ENCODE data around the gene KRT7.

Gene KRT7

GRCh38 chr12:52211716-52212585 is 21.1 kb upstream of the KRT7 start:
- DNase-seq (ENCODE audit: low read depth) = no peak

GRCh38 chr12:52212701-52213563 is 20.1 kb upstream of the KRT7 start:
- DNase-seq (ENCODE audit: low read depth) = no peak

DNA sequence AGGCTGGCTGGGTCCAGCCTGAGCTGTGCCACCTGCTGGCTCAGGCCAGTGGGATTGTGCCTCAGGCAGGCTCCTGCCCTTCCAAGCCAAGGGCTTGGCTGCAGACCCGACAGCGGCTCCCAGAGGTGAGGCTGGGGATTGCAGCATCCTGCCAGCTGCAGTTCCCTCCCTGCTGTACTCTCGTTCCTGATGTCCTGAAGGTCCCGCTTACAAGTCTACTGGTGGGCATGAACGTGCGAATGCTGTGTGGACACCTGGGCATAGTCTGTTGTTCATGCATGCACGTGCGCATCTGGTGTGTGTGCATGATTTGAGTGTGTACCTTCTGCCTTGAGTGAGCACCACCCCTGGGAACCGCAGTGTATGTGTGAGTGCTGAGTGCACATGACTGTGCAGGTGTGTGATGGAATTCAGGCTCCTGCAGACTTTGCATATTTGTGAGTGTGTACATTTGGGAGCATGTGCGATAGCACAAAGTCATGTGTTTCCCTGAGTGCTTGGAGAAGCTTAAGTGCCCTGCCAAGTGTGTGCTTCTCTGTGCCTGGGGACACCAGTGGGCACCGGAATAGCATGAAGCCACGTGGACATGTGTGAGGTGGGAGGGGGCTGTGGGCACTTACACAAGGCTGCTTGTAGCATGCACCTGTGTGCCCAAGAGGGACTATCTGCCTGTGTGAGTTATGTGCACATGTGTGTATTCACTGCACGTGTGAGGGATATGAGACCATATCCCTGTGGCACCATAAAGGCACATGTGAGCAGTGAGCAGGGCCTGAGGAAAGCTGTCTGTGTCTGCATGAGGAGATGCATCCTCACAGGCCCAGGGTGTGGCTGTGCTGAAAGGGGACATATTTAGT is 19.3 kb upstream of the KRT7 start:
- no peak for DNase-seq (ENCODE audit: low read depth)

GRCh38 chr12:52214421-52214802 is 18.6 kb upstream of the KRT7 start:
- DNase-seq (ENCODE audit: low read depth) = no peak

DNA sequence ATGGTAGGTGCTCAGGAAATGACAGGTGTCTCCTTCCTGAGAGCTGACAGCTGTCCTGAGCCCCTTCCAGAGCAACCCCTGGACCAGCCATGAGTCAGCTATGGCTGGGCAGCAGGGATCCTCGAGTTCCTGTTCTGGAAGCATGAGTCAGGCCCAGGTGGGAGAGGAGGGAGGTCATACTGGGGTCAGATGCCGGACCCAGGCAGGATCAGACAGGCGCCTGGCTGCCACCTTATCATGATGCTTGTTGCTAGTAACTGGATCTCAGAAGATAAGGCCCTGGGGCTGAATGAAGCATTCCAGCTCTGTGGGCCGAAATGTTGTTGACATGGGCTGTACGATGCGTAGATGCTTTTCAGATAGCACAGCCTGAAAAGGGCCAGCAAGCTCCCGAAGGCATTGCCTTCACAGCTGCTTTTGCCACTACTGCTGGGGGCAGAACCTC is 17.4 kb upstream of the KRT7 start:
- no peak for DNase-seq (ENCODE audit: low read depth)

- DNase-seq (ENCODE audit: low read depth) = no peak
These were observed 16.9 kb upstream of the KRT7 start for GRCh38 chr12:52216100-52216499.

DNA sequence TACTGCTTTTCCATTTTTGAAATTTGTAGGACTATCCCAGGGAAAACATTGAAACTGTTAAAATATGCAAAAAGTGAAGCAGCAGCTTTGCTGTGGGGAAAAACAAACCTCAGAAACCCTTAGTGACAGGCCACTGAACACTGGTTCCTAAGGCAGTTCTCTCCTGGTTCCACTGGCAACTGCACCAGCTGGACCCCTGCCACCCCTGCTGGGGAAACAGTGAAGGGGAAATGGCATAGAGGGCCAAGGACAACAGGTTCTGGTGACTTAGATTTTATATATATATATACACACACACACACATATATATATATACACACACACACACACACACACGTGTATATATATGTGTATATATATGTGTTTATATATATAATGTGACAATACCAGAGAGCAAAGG is 16.2 kb upstream of the KRT7 start:
- no peak for DNase-seq (ENCODE audit: low read depth)

- DNase-seq (ENCODE audit: low read depth) = no peak
These were observed 15.8 kb upstream of the KRT7 start for GRCh38 chr12:52217223-52217622.

DNA sequence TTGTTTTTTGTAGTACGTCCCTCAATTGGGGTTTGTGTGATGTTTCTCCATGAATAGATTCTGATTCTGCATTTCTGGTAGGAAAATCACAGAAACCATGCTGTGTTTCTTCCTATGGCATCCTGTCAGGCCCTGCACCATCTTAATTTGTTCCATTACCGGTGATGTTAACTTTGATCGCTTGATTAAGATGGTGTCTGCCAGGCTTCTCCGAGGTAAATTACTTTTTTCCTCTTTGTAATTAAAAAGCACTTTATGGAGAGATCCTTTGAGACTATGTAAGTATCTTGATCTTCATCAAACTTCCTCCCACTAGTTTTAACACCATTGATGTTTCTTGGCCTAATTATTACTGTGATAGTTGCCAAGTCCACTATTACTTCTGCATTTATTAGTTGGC is 15.0 kb upstream of the KRT7 start:
- DNase-seq (ENCODE audit: low read depth) = no peak

DNA sequence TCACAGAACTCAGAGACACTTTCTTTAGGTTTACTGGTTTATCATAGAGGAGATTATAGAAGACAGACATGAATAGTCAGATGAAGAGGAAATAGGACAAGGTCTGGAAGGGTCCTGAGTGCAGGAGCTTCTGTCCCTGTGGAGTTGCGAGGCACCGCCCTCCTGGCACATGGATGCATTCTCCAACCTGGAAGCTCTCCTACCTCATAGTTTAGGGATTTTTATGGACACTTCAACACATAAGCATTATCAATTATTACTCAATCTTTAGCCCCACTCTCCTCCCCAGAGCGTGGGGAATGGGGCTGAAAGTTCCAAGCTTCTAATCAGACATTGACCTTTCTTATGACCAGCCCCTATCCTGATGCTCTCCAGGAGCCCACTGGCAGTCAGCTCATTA is 12.6 kb upstream of the KRT7 start:
- DNase-seq (ENCODE audit: low read depth) = no peak

GRCh38 chr12:52221070-52221781 is 11.8 kb upstream of the KRT7 start:
- DNase-seq (ENCODE audit: low read depth) = no peak

DNA sequence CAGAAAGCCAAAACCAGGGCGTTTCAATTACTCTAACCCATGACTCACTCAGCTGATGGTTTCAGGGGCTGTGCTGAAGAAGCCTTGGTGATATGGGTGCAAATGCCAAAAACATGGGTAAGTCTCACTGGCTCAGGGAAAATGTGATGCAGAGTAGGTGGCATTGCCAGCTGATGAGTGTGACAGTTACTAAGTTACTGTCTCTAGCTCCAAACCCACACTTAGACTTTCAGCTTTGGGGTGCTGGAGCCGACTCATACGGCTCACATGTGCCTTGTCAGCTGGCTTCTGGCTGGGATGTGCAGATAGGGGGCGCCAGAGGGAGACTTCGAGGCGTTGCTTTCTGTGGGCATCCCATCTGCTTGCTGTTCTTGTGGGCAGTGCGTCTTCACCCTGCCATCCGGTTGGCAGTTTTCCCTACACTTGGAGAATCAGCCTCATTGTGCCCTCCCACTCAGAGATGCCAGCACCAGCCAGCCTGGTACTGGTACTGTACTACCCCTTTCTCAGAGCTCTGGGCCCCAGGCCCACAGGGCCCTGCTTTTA is 11.1 kb upstream of the KRT7 start:
- DNase-seq (ENCODE audit: low read depth) = no peak

GRCh38 chr12:52222692-52223091 is 10.4 kb upstream of the KRT7 start:
- no peak for DNase-seq (ENCODE audit: low read depth)

- no peak for DNase-seq (ENCODE audit: low read depth)
These were observed 9.5 kb upstream of the KRT7 start for GRCh38 chr12:52223406-52224039.

GRCh38 chr12:52224151-52224550 is 8.9 kb upstream of the KRT7 start:
- no peak for DNase-seq (ENCODE audit: low read depth)

- no peak for DNase-seq (ENCODE audit: low read depth)
These were observed 7.3 kb upstream of the KRT7 start for GRCh38 chr12:52225752-52226151.

- no peak for DNase-seq (ENCODE audit: low read depth)
These were observed 6.6 kb upstream of the KRT7 start for GRCh38 chr12:52226446-52226845.

- no peak for DNase-seq (ENCODE audit: low read depth)
These were observed 5.4 kb upstream of the KRT7 start for GRCh38 chr12:52227606-52228166.

GRCh38 chr12:52228366-52228765 is 4.7 kb upstream of the KRT7 start:
- no peak for DNase-seq (ENCODE audit: low read depth)

GRCh38 chr12:52228931-52229330 is 4.1 kb upstream of the KRT7 start:
- DNase-seq (ENCODE audit: low read depth) = no peak

Measured in activated gamma-delta T cell treated with anti-CD3 and anti-CD28 coated beads, Interleukin-2, amount 50 U/mL, for 16 hours (primary cell).